NCI-H146 treated with DMSO at 0.1 percent for 48 hours (cell line): Measurements from ENCODE around the gene FSTL5.

ENCODE experiments used
- DNase-seq: peaks from one replicate; lab custom pipeline; 2025; ENCODE audit not compliant: unreplicated experiment; lab: John Stamatoyannopoulos, UW

The FSTL5 gene

GRCh38 chr4:161466316-161466715 lies 697.5 kb downstream of the FSTL5 start:
- no peak for DNase-seq

- DNase-seq: no peak
These were observed 700.4 kb downstream of the FSTL5 start for GRCh38 chr4:161463436-161463835.

GRCh38 chr4:161457906-161458305 lies 705.9 kb downstream of the FSTL5 start:
- DNase-seq: no peak

DNA sequence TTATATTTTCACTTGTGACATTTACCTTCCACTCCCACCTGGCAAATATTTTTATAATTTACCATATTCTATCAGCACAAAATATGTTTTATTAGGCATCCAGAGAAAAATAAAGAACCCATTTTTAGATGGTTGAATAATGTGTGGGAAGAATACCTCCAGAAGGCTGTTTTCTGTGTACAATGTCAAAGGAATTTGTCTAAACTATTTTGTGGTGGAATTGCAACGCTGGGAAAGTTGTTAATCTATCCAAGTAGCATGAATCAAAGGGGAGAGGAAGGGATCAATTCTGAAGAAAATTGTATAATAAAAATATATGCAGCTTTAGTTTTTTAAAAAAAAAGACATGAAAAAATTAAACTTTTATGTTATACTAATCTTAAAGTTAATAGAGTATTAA lies 706.5 kb downstream of the FSTL5 start:
- no peak for DNase-seq

DNA sequence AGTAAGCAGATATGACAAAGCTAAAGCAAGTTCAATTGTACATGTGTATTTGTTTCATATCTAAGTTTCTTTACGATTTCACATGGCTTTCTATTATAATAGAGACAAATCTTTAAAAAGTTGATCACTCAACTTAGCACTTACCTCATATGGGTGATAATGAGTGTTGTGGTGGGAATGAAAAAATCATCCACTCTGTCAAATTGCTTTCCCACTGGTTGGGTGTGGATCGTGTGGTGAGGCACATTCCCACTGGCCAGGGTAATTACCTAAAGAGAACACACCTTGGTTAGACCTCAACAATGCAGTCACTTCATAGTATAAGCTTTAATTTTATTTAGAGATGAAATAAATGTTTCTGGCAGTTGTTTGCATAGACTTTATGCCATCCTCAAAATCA lies 708.9 kb downstream of the FSTL5 start:
- DNase-seq: no peak

DNA sequence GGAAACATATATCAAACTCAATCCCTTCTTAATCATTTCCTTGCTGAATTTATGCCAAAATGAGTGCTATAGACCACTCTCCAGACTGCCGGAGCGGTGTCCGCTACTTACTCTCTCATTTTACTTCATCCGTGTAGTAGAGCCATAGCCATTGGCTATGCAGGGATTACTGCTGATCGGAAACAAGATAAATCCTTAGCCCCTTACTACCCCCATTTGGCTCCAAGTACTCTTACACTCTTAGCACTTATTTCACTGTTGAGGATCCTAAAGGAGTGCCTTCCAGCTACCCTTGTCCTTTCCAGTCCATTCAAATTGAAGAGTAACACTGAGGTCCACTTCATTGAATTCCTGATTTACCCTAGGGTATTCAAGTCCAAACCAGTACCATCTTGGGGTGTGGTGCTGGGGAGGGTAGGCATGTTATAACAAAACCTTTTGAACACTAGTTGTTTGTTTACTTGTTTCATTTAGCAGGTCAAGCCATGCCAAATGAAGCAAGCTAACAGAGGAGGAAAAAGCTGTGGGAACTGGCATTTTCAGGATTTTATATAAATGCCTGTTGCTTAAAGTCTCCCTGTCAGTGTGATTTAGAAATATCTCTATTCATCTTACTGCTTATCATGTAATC lies 715.1 kb downstream of the FSTL5 start:
- DNase-seq: no peak

- no peak for DNase-seq
These were observed 719.2 kb downstream of the FSTL5 start for GRCh38 chr4:161444626-161445025.

GRCh38 chr4:161442921-161443320 lies 720.9 kb downstream of the FSTL5 start:
- DNase-seq: no peak

DNA sequence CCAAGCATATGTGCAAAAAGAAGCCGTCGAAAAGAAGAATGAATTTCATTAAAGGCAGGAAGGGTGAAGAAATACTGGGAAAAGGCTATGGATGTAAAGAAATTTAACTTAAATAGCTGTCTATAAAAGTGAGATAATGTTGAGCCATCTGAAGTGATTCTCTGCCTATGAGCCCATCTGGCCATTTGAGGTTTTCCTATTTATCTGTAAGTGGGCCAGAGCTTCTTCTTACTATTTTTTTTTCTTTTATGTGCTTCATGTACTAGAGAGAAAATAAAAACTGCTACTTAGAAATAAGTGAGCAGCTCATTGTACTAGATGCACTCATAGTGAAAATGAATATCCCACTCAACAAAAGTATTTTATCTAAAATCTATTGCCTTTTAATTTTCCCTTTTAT lies 725.7 kb downstream of the FSTL5 start:
- DNase-seq: no peak

- DNase-seq: no peak
These were observed 735.4 kb downstream of the FSTL5 start for GRCh38 chr4:161428180-161428965.

DNA sequence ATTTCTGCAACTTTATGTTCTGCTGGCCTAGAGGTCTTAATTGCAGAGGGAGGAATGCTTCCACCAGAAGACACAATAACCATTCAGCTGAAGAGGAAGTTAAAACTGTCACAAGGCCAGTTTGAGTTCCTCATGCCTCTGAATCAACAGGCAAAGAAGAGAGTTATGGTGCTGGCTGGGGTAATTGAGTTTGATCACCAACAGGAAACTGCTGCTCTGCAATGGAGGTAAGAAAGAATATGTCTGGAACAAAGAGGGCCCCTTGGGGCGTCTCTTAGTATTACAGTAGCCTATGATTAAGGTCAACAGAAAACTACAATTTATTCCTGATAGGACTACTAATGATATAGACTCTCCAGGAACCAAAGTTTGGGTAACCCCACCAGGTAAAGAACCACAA lies 744.0 kb downstream of the FSTL5 start:
- DNase-seq: no peak

GRCh38 chr4:161411901-161412300 lies 751.9 kb downstream of the FSTL5 start:
- DNase-seq: no peak

DNA sequence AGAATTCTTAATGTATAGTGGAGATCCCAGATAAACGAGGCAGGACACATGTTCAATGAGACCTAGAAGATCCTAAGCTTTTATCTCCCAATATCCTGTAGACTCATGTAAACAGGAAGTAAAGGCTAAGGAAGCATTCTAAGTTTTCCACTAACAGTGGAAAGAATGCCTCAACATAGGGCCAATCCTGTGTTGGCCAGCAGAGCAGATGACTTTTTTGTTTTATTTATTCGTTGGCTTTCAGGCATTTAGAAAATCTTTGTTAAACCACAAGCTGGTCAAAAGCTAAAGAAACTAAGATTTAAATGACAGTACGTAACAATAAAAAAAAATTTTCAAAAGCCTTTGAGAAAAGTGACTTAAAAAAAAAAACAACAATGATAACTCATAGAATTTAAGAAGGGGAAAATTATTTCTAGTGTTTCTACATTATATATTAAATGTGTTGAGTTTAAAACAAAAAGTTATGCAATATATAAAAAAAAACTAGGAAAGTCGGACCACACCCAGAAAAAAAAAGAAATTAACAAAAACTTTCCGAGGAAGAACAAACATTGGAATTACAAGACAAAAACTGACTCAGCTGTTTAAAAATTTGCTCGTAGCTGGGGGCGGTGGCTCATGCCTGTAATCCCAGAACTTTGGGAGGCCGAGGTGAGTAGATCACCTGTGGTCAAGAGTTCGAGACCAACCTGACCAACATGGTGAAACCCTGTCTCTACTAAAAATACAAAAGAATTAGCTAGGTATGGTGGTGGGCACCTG lies 759.3 kb downstream of the FSTL5 start:
- DNase-seq: no peak

DNA sequence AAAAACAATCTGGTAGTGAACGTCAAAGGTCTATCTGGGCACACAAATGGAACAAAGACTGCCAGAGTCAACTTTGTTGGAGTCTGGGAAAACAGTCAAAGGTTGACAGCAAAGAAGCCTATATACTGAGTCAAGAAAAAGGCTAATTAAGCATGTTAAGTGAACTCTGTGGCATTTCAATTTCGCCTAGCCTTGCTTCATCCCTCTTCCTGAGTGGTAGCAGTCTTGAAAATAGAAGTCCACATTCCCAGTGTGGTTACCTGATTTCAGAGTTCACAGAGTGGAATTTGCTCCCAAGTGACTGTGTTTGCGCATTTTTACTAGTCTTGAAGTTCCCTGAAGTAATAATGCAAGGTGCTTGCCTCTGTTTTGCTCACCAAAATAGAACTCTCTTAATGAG lies 760.0 kb downstream of the FSTL5 start:
- no peak for DNase-seq

DNA sequence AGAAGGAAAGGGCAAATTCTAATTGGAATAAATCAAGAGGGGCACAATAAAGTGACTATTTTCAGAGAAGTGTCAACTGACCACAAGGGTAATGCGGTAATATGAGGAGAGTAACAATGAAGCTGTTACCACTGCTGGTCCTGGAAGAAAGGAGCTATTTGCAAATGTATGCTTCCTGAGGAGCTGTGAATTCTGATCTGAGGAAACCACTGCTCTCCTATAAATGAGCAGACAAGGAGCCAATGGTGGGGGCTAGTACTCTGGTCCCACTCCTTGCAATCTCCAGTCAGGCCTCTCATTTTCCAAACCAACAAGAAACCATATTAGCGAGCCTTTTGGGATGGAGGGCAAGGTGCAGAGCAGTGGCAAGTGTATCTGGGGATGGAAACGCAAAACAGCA lies 770.2 kb downstream of the FSTL5 start:
- DNase-seq: no peak

DNA sequence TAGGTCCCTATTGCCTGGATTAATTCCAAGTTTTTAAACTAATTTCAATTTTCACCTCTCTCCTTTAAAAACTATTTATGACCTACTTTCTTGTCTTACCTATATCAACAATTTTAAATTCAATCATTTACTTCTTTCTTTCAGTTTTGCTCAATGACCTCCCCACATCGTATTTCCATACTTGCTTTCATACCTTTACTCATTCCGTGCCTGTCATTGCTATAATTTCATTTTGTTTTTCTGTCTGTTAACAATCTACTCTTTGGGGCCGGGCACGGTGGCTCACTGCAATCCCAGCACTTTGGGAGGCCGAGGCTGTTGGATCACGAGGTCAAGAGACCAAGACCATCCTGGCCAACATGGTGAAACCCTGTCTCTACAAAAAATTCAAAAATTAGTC lies 781.1 kb downstream of the FSTL5 start:
- no peak for DNase-seq

- DNase-seq: no peak
These were observed 787.5 kb downstream of the FSTL5 start for GRCh38 chr4:161376275-161376674.

DNA sequence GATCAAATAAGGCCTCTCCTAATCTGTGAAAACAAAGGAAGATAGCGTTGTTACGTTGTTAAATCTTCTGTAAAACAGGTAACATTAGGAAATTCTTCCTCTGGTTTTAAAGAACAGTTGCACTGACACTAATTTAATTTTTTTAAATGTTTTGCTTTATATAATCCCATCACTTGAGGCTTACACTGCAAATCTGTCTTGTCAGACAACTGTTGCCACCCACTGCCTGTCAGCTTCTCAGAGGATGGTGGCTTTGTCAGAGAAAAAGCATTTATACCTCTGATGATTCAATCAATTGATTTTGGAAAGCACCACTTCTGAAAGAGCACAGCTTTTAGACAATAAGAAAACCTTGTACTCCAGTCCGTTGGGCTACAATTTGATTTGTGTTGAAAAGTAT lies 799.1 kb downstream of the FSTL5 start:
- no peak for DNase-seq

DNA sequence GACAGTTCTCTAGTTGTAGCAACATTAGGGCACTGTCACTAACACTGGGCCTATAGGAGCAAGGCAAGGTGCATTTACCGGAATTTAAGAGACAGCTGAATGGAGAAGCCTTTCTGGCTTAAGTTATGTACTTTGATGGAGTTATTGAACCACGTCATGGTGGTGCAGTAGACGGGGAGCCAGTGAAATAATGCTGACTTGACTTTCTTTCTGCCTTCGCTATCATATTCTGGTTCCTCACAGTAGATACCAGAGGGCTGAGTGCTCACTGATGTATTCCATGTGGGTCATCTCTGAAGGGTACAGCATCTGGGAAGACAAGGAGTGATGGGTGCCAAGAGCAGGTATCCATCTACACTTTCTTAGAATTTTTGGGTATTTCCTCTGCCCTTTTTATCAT lies 802.8 kb downstream of the FSTL5 start:
- DNase-seq: no peak

- DNase-seq: no peak
These were observed 804.3 kb downstream of the FSTL5 start for GRCh38 chr4:161359491-161359890.

GRCh38 chr4:161356351-161356750 lies 807.4 kb downstream of the FSTL5 start:
- no peak for DNase-seq

- no peak for DNase-seq
These were observed 812.9 kb downstream of the FSTL5 start for GRCh38 chr4:161350946-161351345.
